HG03108 (cell line): Measurements from ENCODE around the gene PLD3.

Experiments used
- ATAC-seq: cut with Tn5 transposase; IDR thresholded peaks from one replicate; pipeline ENCODE4 v1.9.1; 2021; ENCODE audit warnings: moderate library complexity; ENCODE audit not compliant: unreplicated experiment

The PLD3 gene, protein sequence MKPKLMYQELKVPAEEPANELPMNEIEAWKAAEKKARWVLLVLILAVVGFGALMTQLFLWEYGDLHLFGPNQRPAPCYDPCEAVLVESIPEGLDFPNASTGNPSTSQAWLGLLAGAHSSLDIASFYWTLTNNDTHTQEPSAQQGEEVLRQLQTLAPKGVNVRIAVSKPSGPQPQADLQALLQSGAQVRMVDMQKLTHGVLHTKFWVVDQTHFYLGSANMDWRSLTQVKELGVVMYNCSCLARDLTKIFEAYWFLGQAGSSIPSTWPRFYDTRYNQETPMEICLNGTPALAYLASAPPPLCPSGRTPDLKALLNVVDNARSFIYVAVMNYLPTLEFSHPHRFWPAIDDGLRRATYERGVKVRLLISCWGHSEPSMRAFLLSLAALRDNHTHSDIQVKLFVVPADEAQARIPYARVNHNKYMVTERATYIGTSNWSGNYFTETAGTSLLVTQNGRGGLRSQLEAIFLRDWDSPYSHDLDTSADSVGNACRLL

DNA sequence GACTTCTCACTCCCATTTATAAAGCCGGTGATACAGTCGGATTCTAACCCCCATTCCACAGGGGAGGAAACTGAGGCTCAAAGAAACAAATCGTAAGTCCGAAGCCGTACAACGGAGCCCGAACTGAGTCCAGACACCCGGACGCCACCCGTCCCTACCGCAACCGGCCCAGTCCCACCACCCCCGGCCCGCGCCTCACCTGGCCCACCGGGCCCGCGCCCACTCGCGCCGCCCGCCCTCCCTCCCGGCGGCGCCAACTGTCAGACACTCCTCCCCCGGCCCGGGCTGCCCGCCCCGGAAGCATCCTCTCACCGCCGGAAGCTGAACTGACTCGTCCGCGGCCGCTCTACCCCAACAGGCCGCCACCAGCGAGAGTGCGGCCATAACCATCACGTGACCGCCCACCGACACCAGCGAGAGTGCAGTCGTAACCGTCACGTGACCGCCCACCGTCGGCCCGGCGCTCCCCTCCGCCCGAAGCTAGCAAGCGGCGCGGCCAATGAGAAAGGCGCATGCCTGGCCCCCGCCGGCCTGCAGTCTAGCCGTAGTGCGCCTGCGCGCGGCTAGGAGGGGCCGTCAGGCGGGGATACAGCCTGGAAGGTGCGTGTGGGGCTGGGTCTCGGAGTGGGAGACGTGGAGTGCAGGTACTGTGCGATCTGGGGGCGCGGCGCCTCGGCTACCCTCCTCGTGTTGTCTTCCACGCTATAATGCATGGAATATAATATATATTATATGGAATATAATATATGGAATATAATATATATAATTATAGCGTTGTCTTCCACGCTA is at the start of gene PLD3, which contains the start of gene C19orf47:
Gene PLD3, plus strand, starts transcription at position 571 of the 789 bp plus-strand sequence. CDS start 17,789 bp downstream, outside the sequence.
Gene C19orf47, minus strand, starts transcription at position 273 of the 789 bp plus-strand sequence. CDS start 6,540 bp downstream, outside the sequence.
- peak; percentile 95 for ATAC-seq

DNA sequence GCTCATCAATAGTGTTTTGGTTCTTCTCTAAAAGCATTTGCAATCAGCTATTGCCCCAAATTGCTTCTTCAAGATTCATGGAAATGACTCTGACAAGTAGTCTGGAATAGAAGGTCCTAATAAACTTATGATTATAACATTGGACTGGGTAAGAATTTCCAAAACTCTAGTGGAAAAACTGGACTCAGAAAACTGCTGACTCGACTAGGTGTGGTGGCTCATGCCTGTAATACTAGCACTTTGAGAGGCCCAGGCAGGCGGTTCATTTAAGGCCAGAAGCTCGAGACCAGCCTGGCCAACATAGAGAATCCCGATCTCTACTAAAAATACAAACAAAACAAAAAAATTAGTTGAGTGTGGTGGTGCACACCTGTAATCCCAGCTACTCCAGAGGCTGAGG is 47.8 kb upstream of the PLD3 start:
- no peak for ATAC-seq

DNA sequence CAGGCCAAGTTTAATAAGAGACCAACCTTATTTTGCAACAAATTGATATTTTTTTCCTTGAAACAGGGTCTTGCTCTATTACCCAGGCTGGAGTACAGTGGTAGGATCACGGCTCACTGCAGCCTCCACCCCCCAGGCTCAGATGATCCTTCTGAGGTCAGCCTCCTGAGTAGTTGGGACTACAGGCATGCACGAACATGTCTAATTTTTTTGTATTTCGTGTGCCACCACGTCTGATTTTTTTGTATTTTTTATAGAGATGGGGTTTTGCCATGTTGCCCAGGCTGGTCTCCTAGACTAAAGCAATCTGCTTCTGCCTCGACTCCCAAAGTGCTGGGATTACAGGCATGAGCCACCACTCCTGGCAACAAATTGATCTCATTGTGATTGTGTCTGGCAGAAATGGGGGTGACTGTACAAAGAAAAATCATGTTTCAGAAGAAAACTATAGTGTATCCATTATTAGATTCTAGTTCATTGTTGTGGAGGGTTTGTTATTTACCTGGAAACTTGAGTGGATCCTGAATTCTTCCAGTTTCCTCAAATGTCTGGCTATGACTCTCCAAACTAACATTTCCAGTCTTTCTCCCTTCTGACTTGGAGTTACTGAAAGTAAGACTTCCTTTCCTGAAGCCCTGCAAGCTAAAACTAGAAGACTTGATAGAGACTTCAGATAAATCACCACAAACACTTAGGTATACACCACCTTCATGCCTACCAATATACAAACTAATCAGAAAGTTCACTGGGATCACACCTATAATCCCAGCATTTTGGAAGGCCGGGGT is 46.1 kb upstream of the PLD3 start:
- ATAC-seq = no peak

DNA sequence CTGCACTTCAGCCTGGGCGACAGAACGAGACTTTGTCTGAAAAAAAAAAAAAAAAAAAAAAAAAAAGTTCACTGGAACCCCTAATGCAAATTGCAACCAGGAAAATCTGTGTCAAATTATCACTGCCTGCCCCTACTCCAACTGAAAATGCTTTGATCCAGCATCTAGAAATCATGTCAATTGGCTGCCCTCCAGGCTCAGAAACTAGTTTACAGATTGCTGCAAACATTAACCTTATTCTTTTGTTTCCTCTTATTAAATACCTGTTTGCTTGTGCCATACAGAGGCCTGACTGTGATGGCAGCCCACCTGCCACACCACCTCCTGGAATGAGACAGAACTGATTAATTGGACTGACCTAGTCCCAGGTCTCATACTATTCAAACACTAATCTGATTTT is 44.7 kb upstream of the PLD3 start:
- ATAC-seq = no peak

DNA sequence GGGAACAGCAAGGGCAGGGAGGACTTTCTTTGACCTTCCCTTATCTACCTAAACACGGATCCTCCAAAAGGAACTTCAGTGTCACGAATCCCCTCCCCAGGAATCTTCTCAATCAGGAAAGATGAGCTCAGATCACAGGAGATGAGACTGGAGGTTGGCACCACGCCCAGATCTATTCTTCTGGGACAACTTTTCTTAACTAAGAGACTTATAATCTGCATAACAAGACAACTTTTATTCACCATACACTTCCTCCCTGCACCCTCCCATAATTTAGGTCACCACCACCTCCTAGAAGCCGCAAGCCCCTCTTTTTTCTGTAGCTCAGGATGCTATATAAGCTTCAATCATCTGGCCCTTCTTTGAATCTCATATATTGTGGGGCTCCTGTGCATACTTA is 44.2 kb upstream of the PLD3 start:
- ATAC-seq = no peak

DNA sequence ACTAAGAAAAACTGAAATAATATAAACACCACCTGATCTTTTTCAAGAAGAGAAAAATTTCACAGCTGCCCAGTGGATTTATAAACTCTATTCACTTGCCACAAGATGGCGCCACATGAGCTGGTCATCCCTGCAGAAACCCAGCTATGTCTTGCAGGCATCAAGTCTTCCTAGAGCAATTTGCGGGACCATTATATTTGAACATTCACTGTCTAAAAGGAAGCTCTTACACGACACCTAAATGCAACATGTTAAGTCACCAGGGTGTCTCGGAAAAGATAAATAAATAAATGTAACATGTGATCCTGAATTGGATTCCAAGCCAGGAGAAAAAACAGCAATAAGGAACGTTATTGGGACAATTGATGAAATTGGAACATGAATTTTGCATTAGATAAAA is 43.1 kb upstream of the PLD3 start:
- no peak for ATAC-seq

DNA sequence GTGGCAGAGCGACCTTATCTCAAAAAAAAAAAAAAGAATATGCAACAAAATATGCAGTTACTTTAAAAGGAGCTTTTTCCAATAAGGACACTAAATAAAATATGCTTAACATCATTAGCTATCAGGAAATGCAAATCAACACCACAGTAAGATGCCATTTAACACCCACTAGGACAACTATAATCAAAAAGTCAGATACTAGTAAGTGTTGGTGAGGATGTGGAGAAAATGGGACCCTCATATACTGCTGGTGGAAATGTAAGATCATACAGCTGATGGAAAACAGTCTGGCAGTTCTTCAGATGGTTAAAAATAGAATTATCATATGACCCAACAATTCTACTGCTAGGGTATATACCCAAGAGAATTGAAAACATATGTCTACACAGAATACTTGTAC is 38.8 kb upstream of the PLD3 start:
- no peak for ATAC-seq

DNA sequence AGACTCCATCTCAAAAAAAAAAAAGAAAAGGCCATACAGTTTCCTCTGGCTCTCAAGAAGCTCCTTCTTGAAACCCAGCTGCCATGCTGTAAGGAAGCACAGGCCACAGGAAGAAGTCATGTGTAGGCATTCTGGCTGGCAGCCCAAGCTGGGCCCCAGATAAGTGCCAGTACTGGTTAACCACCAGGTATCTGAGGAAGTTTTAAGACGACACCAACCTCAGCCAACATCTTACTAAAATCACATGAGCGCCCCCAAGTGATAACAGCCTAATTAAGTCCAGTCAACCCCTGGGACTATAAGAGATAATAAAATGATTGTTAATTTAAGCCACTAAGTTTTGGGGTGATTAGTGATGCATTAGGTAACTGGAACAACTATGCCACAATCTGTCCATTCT is 36.0 kb upstream of the PLD3 start:
- no peak for ATAC-seq

DNA sequence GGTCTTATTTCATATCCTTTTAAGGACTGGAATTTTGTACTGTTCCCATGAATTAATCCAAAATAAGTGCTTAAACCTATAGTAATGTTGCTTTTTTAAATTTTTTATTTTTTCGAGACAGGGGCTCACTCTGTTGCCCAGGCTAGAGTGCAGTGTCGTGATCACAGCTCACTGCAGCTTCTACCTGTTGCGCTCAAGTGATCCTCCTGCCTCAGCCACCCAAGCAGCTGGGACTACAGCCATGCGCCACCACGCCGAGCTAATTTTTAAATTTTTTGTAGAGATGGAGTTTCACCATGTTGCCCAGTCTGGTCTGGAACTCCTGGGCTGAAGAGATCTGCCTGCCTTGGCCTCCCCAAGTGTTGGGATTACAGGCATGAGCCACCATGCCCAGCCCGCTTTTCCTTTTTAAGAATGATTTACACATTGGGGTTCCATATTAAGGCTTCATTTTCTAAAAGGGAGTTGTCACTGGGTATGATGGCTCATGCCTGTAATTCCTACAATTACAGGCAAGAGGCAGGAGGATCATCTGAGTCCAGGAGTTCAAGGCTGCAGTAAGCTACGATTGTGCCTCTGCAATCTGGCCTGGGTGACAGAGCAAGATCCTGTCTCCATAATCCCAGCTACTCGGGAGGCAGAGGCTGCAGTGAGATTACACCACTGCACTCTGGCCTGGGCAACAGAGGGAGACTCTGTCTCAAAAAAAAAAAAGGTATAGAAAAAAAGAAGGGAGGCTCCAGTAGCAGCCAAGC is 35.1 kb upstream of the PLD3 start:
- no peak for ATAC-seq

DNA sequence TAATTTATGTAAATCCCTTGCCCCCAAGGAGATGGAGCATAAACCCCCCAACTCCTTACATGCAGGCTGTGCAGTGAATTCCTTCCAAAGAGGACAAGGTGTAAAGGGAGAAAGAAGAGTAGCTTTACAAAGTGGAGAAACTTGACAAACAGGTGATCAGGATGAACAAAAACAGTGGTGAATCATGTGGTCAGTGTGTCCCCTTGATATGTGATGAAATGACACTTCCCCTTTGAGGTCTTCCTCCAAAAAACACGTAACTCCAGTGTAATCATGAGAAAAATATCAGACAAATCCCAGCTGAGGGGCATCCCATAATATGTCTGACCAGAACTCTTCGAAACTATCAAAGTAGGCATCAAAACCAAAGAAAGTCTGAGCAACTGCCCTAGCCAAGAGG is 33.8 kb upstream of the PLD3 start:
- no peak for ATAC-seq

DNA sequence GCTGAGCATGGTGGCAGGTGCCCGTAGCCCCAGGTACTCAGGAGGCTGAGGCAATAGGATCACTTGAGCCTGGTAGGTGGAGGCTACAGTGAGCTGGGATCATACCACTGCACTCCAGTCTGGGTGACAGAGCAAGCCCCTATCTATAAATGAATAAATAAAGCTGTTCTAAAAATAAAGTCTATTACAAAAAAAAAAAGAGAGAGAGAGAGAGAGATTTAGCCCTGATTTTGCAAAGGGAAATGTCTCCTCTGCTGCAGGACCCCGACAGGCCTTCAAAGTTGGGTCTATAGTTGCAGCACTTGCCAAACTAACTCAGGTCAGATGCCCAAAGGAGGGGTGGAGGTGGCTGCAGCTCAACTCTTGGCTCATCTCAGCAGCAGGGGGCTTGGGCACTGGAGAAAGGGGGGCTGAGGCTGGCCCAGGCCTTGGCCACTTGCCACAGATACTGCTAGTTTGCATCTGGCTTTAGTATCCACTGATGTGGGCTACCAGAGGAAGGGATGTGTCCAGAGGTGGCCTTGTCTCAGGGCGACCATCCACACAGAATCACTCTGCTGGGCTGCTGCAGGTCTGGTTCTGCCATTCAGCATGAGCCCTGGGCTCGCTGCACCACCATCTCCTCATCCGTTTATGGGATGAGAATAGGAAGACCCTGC is 32.6 kb upstream of the PLD3 start:
- ATAC-seq = no peak

DNA sequence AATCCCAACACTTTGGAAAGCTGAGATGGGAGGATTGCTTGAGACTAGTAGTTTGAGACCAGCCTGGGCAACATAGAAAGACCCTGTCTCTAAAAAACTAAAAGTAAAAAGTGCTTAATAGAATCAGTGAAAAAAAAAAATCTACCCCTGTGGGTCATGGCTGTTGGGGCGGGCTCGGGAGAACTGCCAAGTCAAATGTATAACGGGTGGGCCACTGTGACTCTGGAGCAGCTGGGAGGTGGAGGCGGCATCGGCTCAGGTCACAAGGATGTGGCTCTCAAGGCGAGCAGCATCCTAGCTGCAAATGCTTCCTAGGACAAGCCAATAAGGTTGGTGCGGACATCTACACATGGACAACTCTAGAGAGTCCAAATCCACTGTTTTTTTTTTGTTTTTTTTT is 31.2 kb upstream of the PLD3 start:
- no peak for ATAC-seq

DNA sequence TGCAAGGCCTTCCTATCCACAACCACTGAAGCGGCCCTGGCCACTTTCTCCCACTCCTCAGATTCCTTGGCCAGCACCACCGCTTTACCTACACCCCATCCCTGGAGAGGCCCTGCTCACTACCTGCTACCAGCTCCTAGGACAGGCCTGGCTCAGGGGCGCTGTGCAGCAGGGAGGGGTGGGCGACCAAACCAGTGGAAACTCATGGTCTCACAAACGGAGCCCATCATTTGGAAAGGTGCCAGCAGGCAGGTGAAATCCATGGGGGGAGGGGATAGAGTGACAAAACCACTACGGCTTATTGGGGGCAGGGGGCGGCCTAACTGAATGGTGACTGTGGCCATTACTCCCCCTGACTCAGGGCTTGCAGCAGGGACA is 27.9 kb upstream of the PLD3 start:
- no peak for ATAC-seq

DNA sequence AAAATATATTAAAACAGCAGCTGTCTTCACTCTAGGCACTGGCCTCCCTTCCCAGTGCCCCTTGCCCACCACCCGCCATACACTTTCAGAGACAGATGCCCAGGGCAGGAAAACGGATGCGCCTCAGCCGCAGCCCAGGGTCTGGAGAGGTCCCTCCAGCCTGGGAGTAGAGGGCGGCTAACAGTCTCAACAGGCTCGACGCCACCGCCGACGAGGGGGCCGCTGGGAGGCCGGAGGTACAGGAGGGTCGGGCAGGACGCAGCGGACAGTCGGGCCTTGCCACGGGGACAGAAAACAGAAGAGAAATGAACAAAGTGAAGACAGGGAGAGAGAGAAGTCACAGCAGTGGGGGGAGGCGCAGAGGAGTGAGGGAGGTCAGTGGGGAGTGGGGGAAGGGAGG is 27.4 kb upstream of the PLD3 start:
- ATAC-seq = no peak

DNA sequence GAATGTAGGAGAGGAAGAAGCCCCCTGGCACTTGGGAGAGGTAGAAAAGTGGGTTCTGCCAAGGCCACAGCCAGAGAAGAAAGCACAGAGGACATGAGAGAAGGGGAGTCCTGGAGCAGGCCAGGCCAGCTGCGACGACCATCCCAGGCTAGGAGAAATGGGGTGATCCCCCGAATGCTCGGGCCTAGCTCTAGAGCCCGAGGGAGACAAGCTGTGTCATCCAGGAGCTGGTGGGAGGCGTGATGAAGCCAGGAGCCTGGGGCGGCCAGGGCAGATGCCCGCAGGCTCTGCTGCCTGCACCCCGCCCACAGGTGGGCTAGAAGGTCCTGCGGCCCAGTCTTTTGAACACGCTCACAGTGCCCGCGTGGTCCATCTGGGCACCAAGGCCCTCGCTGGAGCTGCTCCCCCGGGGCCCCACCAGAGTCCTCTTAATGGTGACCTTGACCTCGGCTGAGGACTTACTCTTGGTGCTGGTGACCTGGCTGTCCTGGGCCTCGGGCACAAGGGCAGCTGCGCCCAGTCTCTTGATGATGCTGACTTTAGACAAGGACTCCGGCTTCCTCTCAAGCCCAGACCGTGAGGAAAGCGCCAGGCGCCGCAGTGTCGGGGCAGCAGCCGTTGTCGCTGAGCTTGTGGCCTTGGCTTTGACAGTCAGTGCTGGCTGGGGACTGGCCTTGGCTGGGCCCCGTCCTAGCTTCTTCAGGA is 26.8 kb upstream of the PLD3 start:
- ATAC-seq = no peak

DNA sequence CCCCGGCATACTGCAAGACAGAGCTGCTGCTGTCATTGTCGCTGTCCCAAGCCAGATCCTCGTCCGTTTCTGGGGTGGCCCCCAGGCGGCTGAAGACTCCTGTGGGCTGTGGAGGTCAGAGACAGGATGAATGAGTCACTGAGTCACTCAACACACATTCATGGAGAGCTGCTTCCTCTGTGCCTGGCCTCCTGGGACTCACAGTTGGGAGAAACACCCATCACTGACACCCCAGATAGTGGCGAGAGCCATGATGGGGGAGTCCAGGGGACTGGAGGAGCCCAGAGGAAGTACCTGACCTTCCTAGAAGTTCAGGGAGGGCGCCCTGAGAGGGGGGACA is 26.3 kb upstream of the PLD3 start:
- ATAC-seq = no peak

DNA sequence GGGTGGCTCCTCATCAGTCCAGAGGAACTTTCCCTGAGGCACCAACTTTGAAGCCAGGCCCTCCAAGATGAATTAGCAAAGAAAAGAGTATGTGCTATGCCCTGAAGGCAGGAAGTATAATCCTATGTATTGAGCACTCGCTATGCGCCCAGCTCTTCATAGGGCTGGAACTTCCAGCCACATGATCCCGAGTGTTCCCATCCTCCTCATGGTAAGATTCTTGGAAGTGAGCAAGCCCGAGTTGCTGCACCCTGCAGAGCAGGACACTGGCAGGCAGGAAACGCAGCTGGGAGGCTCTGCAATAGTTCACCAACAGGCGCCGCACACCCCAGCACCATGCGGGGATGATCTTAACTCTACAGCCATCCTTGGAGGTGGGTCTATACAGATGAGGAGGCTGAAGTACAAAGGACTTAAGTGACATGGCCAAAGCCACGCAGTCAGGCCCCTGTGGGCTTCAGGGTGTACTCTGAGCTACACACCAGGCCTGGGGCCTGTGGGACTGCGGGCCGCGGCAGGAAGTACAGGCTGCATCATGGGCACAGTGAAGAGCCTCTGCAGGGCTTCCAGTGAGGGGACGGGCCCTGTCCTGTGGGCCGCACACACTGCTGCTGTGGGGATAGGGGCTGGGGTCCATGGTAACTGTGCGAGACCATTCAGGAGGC is 25.4 kb upstream of the PLD3 start:
- ATAC-seq = no peak

DNA sequence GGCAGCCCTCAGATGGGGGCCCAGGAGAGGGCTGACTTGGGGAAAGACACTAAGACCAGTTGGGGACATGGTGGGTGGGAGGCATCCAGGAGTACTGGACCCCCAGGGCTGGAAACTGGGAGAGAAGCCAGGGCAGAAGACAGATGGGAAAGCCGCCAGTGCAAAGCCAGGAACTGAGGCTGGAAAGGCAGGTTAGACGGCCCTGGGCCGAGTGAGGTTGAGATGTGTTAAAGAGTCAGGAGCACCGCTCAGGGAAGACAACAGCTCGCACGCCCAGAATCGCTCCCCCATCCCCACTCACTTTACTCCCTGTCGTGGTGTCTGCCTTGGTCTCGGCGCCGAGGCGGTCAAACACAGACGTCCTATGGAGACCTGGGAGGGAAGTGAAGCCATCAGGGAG is 24.8 kb upstream of the PLD3 start:
- no peak for ATAC-seq

DNA sequence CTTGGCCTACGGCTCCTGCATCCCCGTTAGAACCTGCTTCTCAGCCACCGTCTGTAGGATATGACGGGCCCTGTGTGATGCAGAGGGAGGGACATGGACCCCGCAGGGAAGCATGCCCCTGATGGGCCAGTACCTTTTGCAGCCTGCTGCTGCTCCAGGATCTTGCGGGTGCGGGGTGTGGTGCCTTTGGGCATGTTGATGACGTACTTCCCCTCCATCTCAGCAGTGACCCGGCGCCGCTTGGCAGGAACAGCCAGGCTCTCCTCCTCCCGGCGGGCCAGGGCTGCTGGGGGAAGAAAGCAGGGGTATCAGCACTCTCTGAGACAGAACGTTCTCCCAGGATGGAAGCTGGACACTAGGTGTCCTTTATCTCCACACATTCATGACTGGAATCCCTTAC is 22.3 kb upstream of the PLD3 start:
- ATAC-seq = no peak
